ENCODE measurements around the gene PCDHGB4.
"Not testable (repeated sequence)": the region's sequence is repeated elsewhere in the genome, so short reads cannot be mapped to it uniquely, and the experiment has no call there.

The PCDHGB4 gene

DNA sequence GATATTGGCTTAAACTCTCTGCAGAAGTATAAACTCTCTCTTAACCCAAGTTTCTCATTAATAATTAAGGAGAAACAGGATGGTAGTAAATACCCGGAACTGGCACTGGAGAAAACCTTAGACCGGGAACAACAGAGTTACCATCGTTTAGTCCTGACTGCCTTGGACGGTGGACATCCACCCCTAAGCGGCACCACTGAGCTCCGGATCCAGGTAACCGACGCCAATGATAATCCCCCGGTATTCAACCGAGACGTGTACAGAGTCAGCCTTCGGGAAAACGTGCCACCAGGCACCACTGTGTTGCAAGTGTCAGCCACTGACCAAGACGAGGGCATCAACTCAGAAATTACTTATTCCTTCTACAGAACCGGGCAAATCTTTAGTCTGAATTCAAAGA lies 11.1 kb downstream of the PCDHGB4 start:
- Histone ChIP-seq H3K79me2 (ENCODE audit: insufficient read depth, low read depth) (no peaks in the 10 kb centered on the region), H2AFZ (ENCODE audit: low read depth) (no peak overlapping the region), H4K20me1 (ENCODE audit: insufficient read depth) (no peaks in the 10 kb centered on the region), H3K4me2 (no peak overlapping the region), H3K36me3 (ENCODE audit: insufficient read depth) (no peaks in the 10 kb centered on the region), H3K4me1 (ENCODE audit: low read depth, poor library complexity, severe bottlenecking) (no peaks in the 10 kb centered on the region), H3K4me3 (IDR thresholded peaks at IDR 0.05; ENCODE audit: insufficient read depth, low read depth, low read length) (no peak overlapping the region), H3K9ac (no peak overlapping the region), H3K27me3 (ENCODE audit: insufficient read depth, low read depth) (no peaks in the 10 kb centered on the region), H3K27ac (no peak overlapping the region)
- no peak for TF ChIP-seq CTCF (conservative IDR thresholded peaks at IDR 0.05; ENCODE audit: low read depth, low read length)

DNA sequence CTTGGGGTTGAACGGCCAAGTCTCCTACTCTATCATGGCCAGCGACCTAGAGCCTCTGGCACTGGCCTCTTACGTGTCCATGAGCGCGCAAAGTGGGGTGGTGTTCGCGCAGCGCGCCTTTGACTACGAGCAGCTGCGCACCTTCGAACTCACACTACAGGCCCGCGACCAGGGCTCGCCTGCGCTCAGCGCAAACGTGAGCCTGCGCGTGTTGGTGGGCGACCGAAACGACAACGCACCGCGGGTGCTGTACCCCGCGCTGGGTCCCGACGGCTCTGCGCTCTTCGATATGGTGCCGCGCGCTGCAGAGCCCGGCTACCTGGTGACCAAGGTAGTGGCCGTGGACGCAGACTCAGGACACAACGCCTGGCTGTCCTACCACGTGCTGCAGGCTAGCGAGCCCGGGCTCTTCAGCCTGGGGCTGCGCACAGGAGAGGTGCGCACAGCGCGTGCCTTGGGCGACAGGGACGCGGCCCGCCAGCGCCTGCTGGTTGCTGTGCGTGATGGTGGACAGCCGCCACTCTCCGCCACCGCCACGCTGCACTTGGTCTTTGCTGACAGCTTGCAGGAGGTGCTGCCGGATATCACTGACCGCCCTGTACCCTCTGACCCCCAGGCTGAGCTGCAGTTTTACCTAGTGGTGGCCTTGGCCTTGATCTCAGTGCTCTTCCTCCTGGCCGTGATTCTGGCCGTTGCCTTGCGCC lies 12.2 kb downstream of the PCDHGB4 start:
- Histone ChIP-seq H3K4me1 (ENCODE audit: low read depth, poor library complexity, severe bottlenecking) (no peaks in the 10 kb centered on the region), H3K27me3 (ENCODE audit: insufficient read depth, low read depth) (no peaks in the 10 kb centered on the region), H2AFZ (ENCODE audit: low read depth) (no peak overlapping the region)

GRCh38 chr5:141402553-141403243 lies 15.2 kb downstream of the PCDHGB4 start, which contains the start of gene PCDHGA9:
Gene PCDHGA9 (plus strand): TSS chr5:141402778. CDS start chr5:141402953, 175 bp downstream.
- no peak within 1 kb of the TSS for H3K4me2 ChIP-seq

More for the DNA sequence above, 12.2 kb downstream of the PCDHGB4 start:
- H4K20me1 ChIP-seq (ENCODE audit: insufficient read depth), result no peaks in the 10 kb centered on the region
- H3K27ac ChIP-seq, result no peak overlapping the region
- H3K4me3 ChIP-seq (IDR thresholded peaks at IDR 0.05; ENCODE audit: insufficient read depth, low read depth, low read length), result no peak overlapping the region
- TF ChIP-seq CTCF (conservative IDR thresholded peaks at IDR 0.05; ENCODE audit: low read depth, low read length), result no peak
- H3K36me3 ChIP-seq (ENCODE audit: insufficient read depth), result no peaks in the 10 kb centered on the region
- no peak overlapping the region for H3K4me2 ChIP-seq
- no peaks in the 10 kb centered on the region for H3K79me2 ChIP-seq (ENCODE audit: insufficient read depth, low read depth)
- H3K9ac ChIP-seq, result no peak overlapping the region

GRCh38 chr5:141403387-141403786 lies 15.9 kb downstream of the PCDHGB4 start:
- H3K4me1 ChIP-seq (ENCODE audit: low read depth, poor library complexity, severe bottlenecking), result no peaks in the 10 kb centered on the region
- H3K9ac ChIP-seq, result no peak overlapping the region
- no peak overlapping the region for H3K4me2 ChIP-seq
- H2AFZ ChIP-seq (ENCODE audit: low read depth), result no peak overlapping the region
- TF ChIP-seq CTCF (conservative IDR thresholded peaks at IDR 0.05; ENCODE audit: low read depth, low read length), result no peak
- no peak overlapping the region for H3K4me3 ChIP-seq (IDR thresholded peaks at IDR 0.05; ENCODE audit: insufficient read depth, low read depth, low read length)
- no peaks in the 10 kb centered on the region for H3K79me2 ChIP-seq (ENCODE audit: insufficient read depth, low read depth)
- H4K20me1 ChIP-seq (ENCODE audit: insufficient read depth), result no peaks in the 10 kb centered on the region
- H3K27ac ChIP-seq, result no peak overlapping the region
- H3K27me3 ChIP-seq (ENCODE audit: insufficient read depth, low read depth), result no peaks in the 10 kb centered on the region
- H3K36me3 ChIP-seq (ENCODE audit: insufficient read depth), result no peaks in the 10 kb centered on the region

More at GRCh38 chr5:141402553-141403243, 15.2 kb downstream of the PCDHGB4 start, which contains the start of gene PCDHGA9:
- no peak within 1 kb of the TSS for H3K27ac ChIP-seq
- H3K9ac ChIP-seq, result no peak within 1 kb of the TSS
- no peaks in the 10 kb centered on the region for H4K20me1 ChIP-seq (ENCODE audit: insufficient read depth)
- H3K4me3 ChIP-seq (IDR thresholded peaks at IDR 0.05; ENCODE audit: insufficient read depth, low read depth, low read length), result no peak within 1 kb of the TSS
- H3K27me3 ChIP-seq (ENCODE audit: insufficient read depth, low read depth), result no peaks in the 10 kb centered on the region
- H2AFZ ChIP-seq (ENCODE audit: low read depth), result no peak within 1 kb of the TSS
- no peaks in the 10 kb centered on the region for H3K36me3 ChIP-seq (ENCODE audit: insufficient read depth)
- no peaks in the 10 kb centered on the region for H3K79me2 ChIP-seq (ENCODE audit: insufficient read depth, low read depth)
- H3K4me1 ChIP-seq (ENCODE audit: low read depth, poor library complexity, severe bottlenecking), result no peaks in the 10 kb centered on the region
- no peak for TF ChIP-seq CTCF (conservative IDR thresholded peaks at IDR 0.05; ENCODE audit: low read depth, low read length)

- not testable (repeated sequence) for H3K4me1 ChIP-seq (ENCODE audit: low read depth, poor library complexity, severe bottlenecking); H3K4me2 ChIP-seq; H3K9ac ChIP-seq; H2AFZ ChIP-seq (ENCODE audit: low read depth); H3K27ac ChIP-seq; H4K20me1 ChIP-seq (ENCODE audit: insufficient read depth); H3K36me3 ChIP-seq (ENCODE audit: insufficient read depth); H3K27me3 ChIP-seq (ENCODE audit: insufficient read depth, low read depth); H3K4me3 ChIP-seq (IDR thresholded peaks at IDR 0.05; ENCODE audit: insufficient read depth, low read depth, low read length); H3K79me2 ChIP-seq (ENCODE audit: insufficient read depth, low read depth)
These were observed 20.4 kb downstream of the PCDHGB4 start, which contains the start of gene PCDHGB6 for GRCh38 chr5:141407790-141408505. Gene PCDHGB6 (plus strand): TSS chr5:141408021. CDS start chr5:141408203, 182 bp downstream.
